Measurements from ENCODE around the gene OR10H5. TPM values are rescaled to one million over a fixed set of nuclear protein-coding genes. Genes with fewer than 3 reads are reported as not detected.

The OR10H5 gene
- total RNA-seq, 4 donors from 2014 or later = not detected

- Histone ChIP-seq H3K9me3 (no peaks in the 10 kb centered on the region), H3K4me3 (no peak overlapping the region), H3K27ac (no peak overlapping the region), H3K27me3 (no peaks in the 10 kb centered on the region), H3K36me3 (no peaks in the 10 kb centered on the region), H3K4me1 (peaks cover 6 to 28% (median 16%) of the 10 kb centered on the region in 3 donors)
- 92 to 94% methylated on average over 4 of the region's 4 CpGs for WGBS, 2 donors (ENCODE audit: low coverage in 1 of 2)
- no peak for ATAC-seq
- TF ChIP-seq, protein P1, sequence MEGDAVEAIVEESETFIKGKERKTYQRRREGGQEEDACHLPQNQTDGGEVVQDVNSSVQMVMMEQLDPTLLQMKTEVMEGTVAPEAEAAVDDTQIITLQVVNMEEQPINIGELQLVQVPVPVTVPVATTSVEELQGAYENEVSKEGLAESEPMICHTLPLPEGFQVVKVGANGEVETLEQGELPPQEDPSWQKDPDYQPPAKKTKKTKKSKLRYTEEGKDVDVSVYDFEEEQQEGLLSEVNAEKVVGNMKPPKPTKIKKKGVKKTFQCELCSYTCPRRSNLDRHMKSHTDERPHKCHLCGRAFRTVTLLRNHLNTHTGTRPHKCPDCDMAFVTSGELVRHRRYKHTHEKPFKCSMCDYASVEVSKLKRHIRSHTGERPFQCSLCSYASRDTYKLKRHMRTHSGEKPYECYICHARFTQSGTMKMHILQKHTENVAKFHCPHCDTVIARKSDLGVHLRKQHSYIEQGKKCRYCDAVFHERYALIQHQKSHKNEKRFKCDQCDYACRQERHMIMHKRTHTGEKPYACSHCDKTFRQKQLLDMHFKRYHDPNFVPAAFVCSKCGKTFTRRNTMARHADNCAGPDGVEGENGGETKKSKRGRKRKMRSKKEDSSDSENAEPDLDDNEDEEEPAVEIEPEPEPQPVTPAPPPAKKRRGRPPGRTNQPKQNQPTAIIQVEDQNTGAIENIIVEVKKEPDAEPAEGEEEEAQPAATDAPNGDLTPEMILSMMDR (IDR thresholded peaks at IDR 0.05) = no peak
- no peak for TF ChIP-seq POLR2A (IDR thresholded peaks at IDR 0.05)
These were observed 11.2 kb upstream of the OR10H5 start for GRCh38 chr19:15776264-15776663.

DNA sequence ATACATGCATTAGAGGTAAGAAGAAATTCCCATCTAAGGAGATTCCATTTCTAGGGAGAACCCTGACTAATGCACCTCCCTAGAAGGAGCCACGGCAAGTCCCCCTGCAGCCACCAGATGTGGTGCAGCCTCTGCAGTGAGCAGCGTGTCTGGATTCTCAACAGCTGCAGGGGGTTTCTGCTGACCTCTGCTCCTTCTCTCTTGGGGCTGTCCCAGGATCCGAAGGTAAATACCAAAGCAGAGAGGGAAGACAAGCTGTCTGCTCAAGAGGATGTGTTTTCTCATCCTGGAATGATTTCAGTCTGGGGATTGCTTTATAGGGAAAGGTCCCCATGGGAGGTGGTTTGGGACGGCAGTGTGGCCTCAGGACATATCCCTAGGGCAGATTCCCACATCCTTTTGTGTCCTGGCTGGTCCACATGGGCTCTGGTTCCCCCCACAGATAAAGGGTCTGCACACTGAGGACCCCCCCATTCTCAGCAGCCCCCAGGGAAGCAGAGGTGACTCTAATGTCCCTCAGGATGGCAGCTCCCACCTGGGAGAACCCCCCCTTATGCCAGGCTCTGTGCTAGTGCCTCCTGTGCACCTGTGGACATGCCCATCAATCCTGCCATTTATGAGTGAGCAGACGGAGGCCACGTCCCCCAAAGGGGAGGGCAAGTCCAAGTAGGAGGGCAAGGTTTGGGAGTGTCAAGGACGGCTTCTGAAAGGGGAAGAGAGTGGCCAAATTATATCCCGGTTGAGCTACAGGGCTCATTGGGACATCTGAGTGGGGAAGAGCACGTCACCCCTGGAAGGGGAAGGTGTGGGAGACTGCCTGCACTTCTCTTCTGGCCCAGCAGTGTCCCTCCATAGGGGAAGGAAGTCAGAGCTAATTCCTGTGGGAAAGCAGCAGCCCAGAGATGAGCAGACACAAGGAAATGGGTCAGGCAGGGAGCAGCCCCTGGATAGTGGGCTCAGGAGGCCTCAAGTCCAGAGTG is 10.2 kb upstream of the OR10H5 start:
- H3K27me3 ChIP-seq = no peaks in the 10 kb centered on the region
- 40 to 76% methylated on average over 1 to 3 of the region's 9 CpGs for WGBS, 2 donors (ENCODE audit: low coverage in 1 of 2)
- no peak for ATAC-seq
- no peak overlapping the region for H3K27ac ChIP-seq
- H3K36me3 ChIP-seq = no peaks in the 10 kb centered on the region
- H3K9me3 ChIP-seq = no peaks in the 10 kb centered on the region
- TF ChIP-seq EP300 (IDR thresholded peaks at IDR 0.05) (no peak), POLR2A (IDR thresholded peaks at IDR 0.05) (no peak), POLR2AphosphoS5 (IDR thresholded peaks at IDR 0.05) (no peak)
- peaks cover 6 to 34% (median 16%) of the 10 kb centered on the region in 3 donors for H3K4me1 ChIP-seq
- no peak overlapping the region for H3K4me3 ChIP-seq

DNA sequence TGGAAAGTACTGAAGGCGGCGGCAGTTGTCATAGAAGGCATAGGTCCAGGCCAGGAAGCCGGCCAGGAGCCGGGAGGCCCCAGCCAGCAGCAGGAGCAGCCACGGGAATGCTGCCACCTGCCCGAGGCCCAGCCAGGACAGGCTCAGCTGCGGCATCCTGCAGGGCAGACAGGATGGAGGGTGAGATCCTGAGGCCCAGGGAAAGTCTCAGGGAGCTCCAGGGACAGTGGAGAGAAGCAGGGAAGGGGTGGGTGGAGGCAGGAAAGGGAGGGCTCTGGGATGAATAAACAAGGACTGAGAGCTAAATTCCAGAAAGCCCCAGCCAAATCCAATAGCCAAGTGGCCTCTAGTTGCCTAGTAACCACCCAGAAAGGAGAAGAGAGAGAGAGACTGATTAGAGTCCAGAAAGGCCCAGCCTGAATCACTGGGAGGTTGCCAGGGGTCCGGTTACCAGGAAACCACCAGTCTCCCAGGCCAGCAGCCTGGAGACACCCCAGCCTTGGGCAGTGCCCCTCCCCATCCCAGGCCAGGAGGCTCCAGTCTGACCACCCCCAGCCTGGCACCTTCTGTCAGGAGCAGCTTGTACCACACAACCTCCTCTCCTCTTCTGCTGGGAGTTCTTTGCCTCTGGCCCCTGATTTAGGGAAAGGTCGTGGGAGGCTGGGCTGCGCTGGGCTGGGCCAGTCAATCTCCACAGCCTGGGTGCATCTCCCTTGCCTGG is 7.5 kb upstream of the OR10H5 start:
- Histone ChIP-seq H3K27me3 (no peaks in the 10 kb centered on the region), H3K27ac (peak overlapping the region; percentile 35 to 89 (median 81)), H3K36me3 (no peaks in the 10 kb centered on the region), H3K9me3 (no peaks in the 10 kb centered on the region), H3K4me1 (peaks cover 6 to 34% (median 16%) of the 10 kb centered on the region in 3 donors), H3K4me3 (peak overlapping the region in 1 of 2 donors; percentile 10)
- 0 to 12% methylated on average over 1 to 3 of the region's 10 CpGs for WGBS, 2 donors (ENCODE audit: low coverage in 1 of 2)
- ATAC-seq = peak; percentile 93
- TF ChIP-seq, protein P1 (IDR thresholded peaks at IDR 0.05) = no peak
- TF ChIP-seq POLR2AphosphoS5 (IDR thresholded peaks at IDR 0.05) = peak; percentile 29

GRCh38 chr19:15780610-15781418 is 6.6 kb upstream of the OR10H5 start:
- Histone ChIP-seq H3K36me3 (no peaks in the 10 kb centered on the region), H3K27ac (peak overlapping the region; percentile 35 to 89 (median 81)), H3K27me3 (no peaks in the 10 kb centered on the region), H3K4me1 (peaks cover 6 to 34% (median 16%) of the 10 kb centered on the region in 3 donors), H3K4me3 (no peak overlapping the region), H3K9me3 (no peaks in the 10 kb centered on the region)
- WGBS, 2 donors (ENCODE audit: low coverage in 1 of 2) = 71% methylated on average over 4 of the region's 7 CpGs; no CpG with 5 or more reads in 1 of the 2 donors
- no peak for TF ChIP-seq POLR2A (IDR thresholded peaks at IDR 0.05)
- no peak for TF ChIP-seq POLR2AphosphoS5 (IDR thresholded peaks at IDR 0.05)
- no peak for TF ChIP-seq EP300 (IDR thresholded peaks at IDR 0.05)
- TF ChIP-seq, protein P1 (IDR thresholded peaks at IDR 0.05) = no peak
- ATAC-seq = no peak

GRCh38 chr19:15781661-15782060 is 5.8 kb upstream of the OR10H5 start:
- H3K27ac ChIP-seq = peak overlapping the region in 1 of 4 donors; percentile 80
- H3K4me3 ChIP-seq = no peak overlapping the region
- H3K4me1 ChIP-seq = peaks cover 6 to 34% (median 16%) of the 10 kb centered on the region in 3 donors
- H3K27me3 ChIP-seq = no peaks in the 10 kb centered on the region
- H3K9me3 ChIP-seq = no peaks in the 10 kb centered on the region
- no peaks in the 10 kb centered on the region for H3K36me3 ChIP-seq
- TF ChIP-seq, protein P1 (IDR thresholded peaks at IDR 0.05) = no peak
- TF ChIP-seq POLR2A (IDR thresholded peaks at IDR 0.05) (no peak), EP300 (IDR thresholded peaks at IDR 0.05) (no peak), POLR2AphosphoS5 (IDR thresholded peaks at IDR 0.05) (no peak)
- 78 to 80% methylated on average over 1 to 3 of the region's 5 CpGs for WGBS, 2 donors (ENCODE audit: low coverage in 1 of 2)
- ATAC-seq = no peak
